CD4-positive, alpha-beta T cell treated with Interferon alpha-2 for 1 hour (primary cell): ENCODE data around the gene PRSS38.

Source experiments
- DNase-seq, 2 donors: peaks; one replicate each; pipeline ENCODE4 v3.0.0-alpha.2; 2020 to 2022

Gene PRSS38

GRCh38 chr1:227815468-227816409, at the start of gene PRSS38:
PRSS38 (plus strand) TSS chr1:227815675; CDS start chr1:227815717, 42 bp downstream.
- no peak for DNase-seq

- DNase-seq = peak; percentile 67 to 80
Measured at GRCh38 chr1:227766015-227766634, 49.4 kb upstream of the PRSS38 start.

- no peak for DNase-seq
Measured at GRCh38 chr1:227766653-227767277, 48.7 kb upstream of the PRSS38 start.

GRCh38 chr1:227767401-227768124, 47.9 kb upstream of the PRSS38 start:
- no peak for DNase-seq

GRCh38 chr1:227768125-227768439, 47.4 kb upstream of the PRSS38 start:
- no peak for DNase-seq

GRCh38 chr1:227768640-227769039, 46.8 kb upstream of the PRSS38 start:
- DNase-seq = no peak

GRCh38 chr1:227769047-227769935, 46.2 kb upstream of the PRSS38 start:
- DNase-seq = no peak

GRCh38 chr1:227769936-227770494, 45.5 kb upstream of the PRSS38 start:
- DNase-seq = no peak

- DNase-seq = no peak
Measured at GRCh38 chr1:227770812-227771211, 44.7 kb upstream of the PRSS38 start.

GRCh38 chr1:227771326-227771725, 44.1 kb upstream of the PRSS38 start:
- no peak for DNase-seq

GRCh38 chr1:227771771-227772170, 43.7 kb upstream of the PRSS38 start:
- DNase-seq = no peak

- DNase-seq = no peak
Measured at GRCh38 chr1:227773558-227773957, 41.9 kb upstream of the PRSS38 start.

- DNase-seq = peak; percentile 25 to 47
Measured at GRCh38 chr1:227774051-227774731, 41.3 kb upstream of the PRSS38 start.

GRCh38 chr1:227774821-227775661, 40.4 kb upstream of the PRSS38 start:
- no peak for DNase-seq

GRCh38 chr1:227775841-227776240, 39.6 kb upstream of the PRSS38 start:
- DNase-seq = no peak

- no peak for DNase-seq
Measured at GRCh38 chr1:227776331-227776771, 39.1 kb upstream of the PRSS38 start.

GRCh38 chr1:227777156-227777555, 38.3 kb upstream of the PRSS38 start:
- DNase-seq = no peak

GRCh38 chr1:227777646-227778045, 37.8 kb upstream of the PRSS38 start:
- DNase-seq = no peak

GRCh38 chr1:227778401-227778947, 37.0 kb upstream of the PRSS38 start:
- no peak for DNase-seq

- DNase-seq = no peak
Measured at GRCh38 chr1:227779021-227779441, 36.4 kb upstream of the PRSS38 start.
